IPS-18c (cell line): Measurements from ENCODE around the gene S100PBP.
A peak's percentile ranks its signal among the peaks of the same experiment; 100 is the strongest.

ENCODE experiments used
- H3K4me3 ChIP-seq: 2 replicates; pipeline ENCODE4 v1.7.0; 2013; ENCODE audit warnings: low read depth, mild to moderate bottlenecking, low read length, moderate library complexity; ENCODE audit not compliant: insufficient read depth
- H3K9me3 ChIP-seq: one replicate; pipeline ENCODE4 v1.6.1; 2013; ENCODE audit warnings: mild to moderate bottlenecking, low read length, moderate library complexity; ENCODE audit not compliant: control insufficient read depth, insufficient read depth

S100PBP gene

DNA sequence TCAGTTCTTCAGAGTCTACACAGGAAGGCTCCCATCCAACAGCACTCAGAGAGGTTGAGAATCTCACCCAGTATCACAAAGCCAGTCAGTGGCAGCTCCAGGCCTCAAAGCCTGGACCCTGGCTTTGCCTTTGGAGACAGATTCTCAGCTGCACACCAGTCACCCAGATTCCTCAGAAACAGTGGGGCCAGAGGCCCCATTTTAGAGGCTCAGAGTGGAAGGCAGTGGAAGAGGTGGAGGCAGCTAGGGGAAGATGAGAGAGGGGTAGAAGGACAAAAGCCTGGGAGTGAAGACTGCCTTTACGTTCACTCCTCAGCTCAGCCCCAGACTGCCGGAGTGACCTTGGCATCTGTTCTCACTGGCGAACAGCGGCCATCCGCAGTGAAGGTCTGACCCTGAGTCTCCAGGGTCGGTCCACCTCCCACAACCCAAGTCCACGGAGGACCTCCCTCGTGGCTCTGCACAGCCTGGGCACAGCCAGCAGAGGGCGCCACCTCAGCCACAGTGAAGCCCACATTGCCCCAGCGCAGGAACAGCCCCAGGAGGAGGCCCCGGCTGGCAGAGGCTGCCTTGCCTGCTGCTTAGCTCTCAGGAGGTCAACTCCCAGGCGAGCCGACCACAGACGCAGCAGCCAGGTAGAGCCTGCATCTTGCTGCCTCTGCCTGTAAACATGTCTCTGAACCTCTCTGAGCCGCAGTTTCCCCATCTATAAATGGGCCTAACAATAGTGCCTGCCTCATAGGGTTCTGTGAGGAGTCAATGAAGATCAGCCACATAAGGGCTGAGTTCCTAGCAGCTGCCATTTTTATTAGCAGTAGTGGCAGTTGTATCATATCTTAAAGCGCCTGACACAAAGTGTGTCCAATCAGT lies 59.1 kb downstream of the S100PBP start:
- no peaks in the 10 kb centered on the region for H3K9me3 ChIP-seq
- H3K4me3 ChIP-seq: peak overlapping the region; percentile 28

DNA sequence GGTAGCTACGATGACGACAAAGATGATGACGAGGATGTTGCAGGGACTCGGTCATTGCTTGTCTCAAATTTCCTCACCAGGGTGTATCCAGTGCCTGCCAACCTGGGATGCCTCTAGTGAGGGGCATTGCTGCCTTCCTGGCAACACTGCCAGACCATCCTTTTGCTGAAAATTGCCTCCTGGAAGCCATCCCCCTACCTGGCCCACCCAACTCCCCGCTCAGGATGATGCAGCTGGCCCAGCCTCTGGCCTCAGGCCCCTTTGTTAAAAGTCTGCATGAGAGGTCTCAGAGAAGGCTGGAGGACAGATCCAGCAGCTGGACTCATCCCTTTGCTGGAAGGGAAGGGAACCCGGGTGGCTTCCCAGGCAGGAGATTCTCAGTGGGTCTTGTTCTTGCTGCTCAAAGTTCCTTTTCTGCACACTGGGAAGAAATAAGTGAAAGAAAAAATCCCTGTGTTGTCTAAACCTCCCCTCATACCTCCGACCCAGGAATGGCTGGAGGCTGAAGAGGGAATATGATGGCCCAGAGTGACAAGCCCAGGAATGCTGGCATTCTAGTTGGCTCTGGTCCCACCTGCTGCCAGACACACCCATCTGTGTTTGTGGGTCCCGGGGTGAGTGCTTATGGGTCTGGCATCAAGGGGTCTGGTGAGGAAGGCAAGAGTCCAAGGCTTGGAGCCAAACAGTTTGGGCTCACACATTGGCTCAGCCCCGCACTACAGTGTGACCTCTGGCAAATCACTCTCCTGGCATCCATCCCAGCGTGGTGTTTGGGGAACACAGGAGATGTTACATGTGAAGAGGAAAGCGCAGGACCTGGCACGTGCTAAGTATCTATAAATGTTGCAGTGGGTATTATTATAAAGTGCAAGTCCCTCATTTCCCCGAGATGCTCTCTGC lies 60.0 kb downstream of the S100PBP start:
- Histone ChIP-seq H3K9me3 (no peaks in the 10 kb centered on the region), H3K4me3 (no peak overlapping the region)

DNA sequence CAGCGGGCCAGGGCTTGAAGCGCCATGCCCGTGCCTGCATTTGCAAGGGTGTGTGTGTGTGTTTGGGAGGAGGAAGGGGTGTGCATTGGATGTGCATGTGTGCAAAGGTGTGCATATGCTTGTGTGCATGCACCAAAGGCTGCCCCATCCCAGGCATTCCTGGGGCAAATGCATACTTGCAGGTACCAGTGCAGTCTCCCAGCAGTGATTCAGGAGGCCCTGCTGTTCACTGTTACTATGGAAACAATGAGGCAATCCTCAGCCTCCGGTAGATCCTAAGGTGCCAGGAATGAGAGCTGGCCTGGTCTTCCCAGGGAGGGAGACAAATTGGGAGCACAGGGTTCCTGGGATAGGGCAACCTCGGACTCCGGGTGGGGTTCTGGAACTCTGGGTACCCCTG lies 60.7 kb downstream of the S100PBP start:
- no peaks in the 10 kb centered on the region for H3K9me3 ChIP-seq
- no peak overlapping the region for H3K4me3 ChIP-seq

DNA sequence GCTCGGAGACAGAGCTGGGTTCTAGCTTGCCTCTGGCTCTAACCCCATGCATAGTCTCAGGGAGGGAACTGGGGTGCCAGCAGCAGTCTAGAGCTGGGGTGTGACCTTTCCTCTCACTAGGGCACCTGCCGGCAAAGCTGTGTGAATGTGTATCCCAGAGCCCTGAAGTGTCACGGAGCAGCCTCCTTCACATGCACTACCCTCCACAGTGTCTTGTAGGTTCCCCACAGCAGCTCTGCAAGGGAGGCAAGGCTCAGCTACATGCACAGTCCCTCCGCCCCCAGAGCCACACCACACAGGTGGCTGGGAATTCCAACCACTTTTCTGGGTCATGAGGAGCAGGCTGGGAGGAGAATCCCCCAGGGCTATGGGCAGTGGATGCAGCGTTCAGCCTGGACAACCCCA lies 61.2 kb downstream of the S100PBP start:
- Histone ChIP-seq H3K4me3 (no peak overlapping the region), H3K9me3 (no peaks in the 10 kb centered on the region)

DNA sequence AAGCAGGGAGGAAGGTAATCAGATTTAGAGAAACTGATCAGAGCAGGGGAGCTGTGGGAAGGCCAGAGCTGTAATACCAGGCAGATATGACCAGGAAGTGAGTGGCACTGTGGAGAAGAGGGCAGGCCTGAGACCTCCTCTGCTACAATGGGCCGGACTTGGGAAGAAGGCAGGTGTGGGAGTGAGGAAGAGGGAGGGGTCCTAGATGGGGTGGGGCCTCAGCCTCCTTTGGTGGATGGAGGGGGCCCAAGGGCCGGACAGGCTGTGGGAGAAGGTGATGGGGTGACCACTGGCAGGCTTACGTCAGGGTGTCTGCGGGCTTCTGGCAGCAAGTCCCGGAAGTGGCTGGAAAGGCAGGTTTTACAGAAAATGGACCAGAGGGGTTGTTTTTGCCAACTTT lies 63.8 kb downstream of the S100PBP start:
- no peaks in the 10 kb centered on the region for H3K9me3 ChIP-seq

DNA sequence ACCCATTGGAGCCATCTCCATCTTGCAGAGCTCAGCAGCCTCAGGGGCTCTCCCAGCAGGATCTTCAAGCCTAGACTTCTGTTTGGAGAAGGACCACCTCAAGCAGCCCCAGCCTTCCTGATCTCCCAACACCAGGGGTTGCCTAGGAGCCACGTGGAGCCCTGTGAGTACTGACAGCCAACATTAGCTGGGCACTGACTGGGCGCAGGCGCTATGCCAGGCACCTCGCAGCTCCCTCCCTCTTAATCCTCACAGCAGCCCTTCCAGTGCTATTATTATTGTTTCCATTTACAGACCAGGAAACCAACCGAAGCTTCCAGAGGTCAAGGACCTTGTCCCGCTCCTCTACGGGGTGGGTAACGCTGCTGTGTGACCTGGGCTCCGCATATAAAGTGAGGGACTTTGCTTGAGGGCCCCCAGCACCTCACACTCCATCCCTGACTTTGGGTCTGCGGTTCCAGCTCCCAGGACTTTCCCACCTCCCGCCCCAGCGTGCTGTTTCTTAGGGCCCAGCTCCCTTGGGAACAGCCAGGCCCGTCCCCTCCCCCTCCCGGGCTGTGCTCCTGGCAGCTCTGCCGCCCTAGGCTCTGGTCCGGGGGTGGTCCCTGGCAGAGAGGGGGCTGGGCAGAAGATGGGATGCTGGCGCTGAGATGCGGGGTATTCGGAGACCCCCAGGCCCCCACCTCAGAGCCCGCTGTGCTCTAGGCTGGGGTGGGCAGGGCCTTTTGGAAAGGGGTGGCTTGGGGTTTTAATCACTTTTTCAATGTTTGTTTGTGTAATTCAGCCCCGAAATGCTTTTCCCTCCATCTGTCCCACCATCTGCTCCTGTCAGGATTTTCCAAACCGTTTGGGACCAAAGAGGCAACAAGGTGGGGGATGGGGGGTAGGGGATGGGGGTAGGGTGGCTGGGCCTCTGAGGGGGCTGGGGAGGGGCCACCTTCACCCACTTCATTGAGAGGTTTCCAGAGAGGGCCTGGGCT lies 64.7 kb downstream of the S100PBP start:
- no peak overlapping the region for H3K4me3 ChIP-seq
- H3K9me3 ChIP-seq: no peaks in the 10 kb centered on the region

More for the DNA sequence above, 63.8 kb downstream of the S100PBP start:
- H3K4me3 ChIP-seq: no peak overlapping the region

DNA sequence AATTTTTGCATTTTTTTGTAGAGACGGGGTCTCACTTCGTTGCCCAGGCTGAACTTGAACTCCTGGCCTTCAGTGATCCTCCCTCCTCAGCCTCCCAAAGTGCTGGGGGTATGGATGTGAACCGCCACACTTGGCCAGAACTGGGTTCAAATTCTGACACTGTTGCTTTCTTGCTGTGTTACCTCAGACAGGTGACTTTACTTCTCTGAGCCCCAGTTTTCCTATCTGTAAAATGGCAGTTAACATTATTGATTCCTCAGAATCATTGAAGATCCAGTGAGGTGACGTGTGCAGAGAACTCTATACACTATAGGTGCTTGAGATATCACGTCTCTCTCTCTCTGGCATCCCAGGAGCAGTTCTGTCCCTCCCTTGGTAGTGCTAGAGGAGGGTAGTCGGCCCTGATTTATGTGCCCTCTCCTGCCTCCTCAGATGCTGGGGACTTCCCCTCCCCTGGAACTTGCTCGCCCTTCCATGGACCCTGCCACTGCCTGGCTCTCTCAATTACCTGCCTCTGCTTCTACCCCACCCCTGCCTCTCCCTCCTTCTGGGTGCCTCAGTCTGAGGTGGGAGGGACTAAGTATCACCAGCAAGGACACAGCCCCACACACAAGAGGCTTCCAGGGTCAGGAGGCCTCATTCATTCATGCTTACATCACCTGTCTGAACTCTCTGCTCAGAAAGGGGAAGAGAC lies 66.0 kb downstream of the S100PBP start:
- H3K9me3 ChIP-seq: no peaks in the 10 kb centered on the region
- H3K4me3 ChIP-seq: no peak overlapping the region

DNA sequence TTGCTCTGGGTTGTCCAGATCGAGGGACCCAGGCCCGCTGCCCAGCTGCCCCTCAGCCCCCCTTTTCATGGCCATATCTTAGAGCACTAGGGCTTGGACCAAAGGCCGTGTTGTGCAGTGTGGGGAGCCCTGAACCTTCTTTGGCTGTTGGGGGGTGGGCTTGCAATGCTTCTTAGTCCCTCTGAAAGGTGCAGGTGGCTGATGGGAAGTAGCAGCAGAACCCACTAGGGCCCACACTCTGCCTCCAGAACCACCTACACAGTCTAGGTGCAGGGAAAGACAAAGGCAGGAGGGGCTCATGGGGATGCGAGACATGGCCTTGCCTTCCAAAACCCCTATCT lies 66.5 kb downstream of the S100PBP start:
- Histone ChIP-seq H3K9me3 (no peaks in the 10 kb centered on the region), H3K4me3 (no peak overlapping the region)

DNA sequence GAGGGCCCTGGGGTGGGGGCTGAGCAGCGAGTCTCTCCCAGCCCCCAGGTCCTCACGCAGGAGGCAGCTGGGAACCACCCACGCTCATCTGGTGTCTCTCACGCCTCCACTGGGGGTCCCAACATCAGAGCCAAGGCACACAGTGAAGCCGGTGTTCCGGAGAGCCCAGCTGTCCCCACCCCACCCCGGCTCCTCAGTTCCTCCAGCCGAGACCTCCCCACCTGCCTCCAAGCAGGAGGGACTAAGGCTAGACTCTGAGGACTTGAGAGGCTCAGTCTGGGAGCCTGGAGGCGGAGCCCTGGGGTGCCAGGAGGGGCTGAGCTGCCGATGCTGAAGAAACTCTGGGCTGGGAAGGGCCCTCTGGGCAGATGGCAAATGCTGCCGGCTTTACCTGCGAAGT lies 67.3 kb downstream of the S100PBP start:
- Histone ChIP-seq H3K9me3 (no peaks in the 10 kb centered on the region), H3K4me3 (no peak overlapping the region)

DNA sequence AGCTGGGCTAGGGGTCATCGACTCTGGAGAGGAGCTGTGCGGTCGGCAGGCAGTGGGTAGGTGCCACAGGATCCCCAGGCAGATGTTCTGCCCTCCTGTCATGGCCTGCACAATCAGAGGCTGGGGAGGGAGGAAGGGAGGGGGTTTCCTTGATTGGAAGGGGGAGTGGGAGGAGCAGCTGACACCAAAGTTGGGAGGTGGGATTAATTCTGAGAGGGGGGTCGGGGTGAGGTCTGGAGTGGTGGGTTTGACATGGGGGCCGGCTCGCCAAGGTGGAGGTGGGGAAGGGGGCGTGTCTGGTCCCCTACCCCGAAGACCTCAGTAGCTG lies 68.2 kb downstream of the S100PBP start:
- no peak overlapping the region for H3K4me3 ChIP-seq
- H3K9me3 ChIP-seq: no peaks in the 10 kb centered on the region

DNA sequence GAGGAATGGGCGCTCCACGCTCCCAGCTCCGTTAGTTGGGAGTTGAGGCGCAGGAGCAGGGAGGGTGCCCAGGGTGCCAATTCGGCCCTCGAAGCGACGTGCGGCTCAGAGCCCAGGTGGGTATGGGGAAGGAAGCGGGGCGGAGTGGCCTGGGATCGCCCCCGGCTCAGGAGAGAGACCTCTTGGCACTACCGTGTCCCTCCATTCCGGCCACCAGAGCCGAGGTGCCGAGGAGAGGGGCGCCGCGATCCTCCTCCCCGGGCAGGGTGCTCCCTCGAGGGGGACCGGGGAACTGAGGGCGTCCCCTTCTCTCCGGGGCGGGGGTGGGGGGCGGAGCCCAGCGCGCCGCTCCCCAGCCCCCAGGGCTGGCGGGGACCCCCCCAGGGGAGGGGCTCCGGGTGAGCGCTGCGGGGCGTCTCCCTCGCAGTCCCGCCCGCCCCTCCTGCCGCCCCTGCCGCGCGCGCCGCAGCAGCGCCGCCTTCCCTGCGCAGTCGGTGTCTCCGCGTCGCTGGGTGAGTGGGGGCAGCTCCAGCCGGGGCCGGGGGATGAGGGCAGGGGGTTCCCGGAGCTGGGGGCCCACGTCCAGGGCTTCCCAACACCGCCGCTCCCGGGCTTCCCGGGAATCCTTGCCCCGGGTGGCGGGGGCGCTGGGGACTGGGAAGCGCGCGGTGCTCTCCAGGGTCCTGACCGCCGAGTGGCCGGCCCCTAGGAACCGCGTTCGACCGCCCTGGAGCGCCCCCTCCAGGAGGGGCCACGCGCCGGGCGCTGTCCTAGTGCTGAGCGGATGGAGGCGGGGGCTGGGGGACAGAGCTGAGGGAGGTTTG lies 68.8 kb downstream of the S100PBP start, which contains the start of gene HPCA:
HPCA (plus strand) TSS at position 488 of the 824 bp plus-strand sequence. CDS start 2,408 bp downstream, outside the sequence.
- Histone ChIP-seq H3K4me3 (peak within 1 kb of the TSS; percentile 34), H3K9me3 (no peaks in the 10 kb centered on the region)

DNA sequence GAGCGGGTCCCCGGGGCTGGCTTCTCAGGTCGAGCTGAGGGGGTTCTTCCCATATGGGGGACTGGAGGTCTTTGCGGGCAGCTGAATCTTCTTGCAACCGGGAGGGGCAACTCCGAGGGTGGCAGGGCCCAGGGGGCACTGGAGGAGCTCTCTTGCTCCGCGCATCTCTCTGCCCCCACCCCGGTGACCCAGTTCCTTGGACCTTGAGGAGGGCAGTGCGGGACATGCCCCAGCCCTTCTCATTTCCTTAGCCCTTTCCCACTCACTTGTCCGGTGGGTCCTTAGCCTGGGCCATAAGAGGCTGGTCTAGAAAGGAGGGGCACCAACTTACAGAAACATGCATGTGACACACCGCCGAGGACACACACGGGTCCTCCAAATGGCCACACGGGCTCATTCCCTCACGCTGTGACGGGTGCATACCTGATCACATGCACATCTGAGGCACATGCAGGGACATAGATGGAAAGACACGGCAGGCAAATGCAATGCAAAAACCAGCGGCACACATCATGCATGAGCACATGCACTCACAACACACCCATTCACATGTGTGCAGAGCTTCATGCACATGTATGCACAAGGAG lies 69.5 kb downstream of the S100PBP start:
- Histone ChIP-seq H3K9me3 (no peaks in the 10 kb centered on the region), H3K4me3 (no peak overlapping the region; the same call in 1 of the 2 replicates)

DNA sequence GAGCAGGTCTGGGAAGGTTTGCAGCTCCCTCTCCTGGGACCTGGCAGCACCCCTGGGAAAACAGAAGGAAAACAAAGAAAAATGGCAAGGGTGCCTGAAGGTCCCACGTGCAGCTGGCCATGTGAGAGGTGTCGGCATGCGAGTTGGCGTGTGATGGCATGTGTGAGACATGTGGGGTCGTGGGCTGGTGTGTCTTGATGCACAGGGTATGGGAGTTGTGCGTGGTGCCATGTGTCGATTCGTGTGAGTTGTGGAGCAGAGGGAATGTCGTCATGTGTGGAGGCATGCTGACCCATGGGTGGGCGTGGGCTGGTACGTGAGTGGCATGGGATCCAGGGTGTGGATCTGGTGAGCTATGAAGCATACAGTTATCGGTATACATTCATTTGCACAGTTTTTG lies 70.2 kb downstream of the S100PBP start:
- Histone ChIP-seq H3K4me3 (no peak overlapping the region), H3K9me3 (no peaks in the 10 kb centered on the region)

DNA sequence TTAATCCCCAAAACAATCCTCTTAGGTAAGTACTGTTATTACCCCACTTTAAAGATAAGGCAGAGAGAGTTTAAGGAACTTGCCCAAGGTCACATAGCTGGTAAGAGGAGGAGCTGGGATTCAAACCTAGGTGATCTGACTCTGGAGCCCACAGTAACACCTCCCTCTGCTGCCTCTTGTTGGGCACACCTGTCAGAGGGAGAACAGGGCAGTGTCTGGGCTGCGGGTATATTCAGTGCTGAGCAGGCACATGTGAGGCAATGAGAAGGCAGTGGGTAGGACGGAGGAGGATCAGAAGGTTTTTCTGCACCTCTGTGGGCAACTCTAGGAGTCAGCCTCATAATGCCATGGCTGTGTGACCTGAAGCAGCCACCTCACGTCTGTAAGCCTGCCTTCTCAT lies 70.7 kb downstream of the S100PBP start:
- H3K4me3 ChIP-seq: no peak overlapping the region
- H3K9me3 ChIP-seq: no peaks in the 10 kb centered on the region

DNA sequence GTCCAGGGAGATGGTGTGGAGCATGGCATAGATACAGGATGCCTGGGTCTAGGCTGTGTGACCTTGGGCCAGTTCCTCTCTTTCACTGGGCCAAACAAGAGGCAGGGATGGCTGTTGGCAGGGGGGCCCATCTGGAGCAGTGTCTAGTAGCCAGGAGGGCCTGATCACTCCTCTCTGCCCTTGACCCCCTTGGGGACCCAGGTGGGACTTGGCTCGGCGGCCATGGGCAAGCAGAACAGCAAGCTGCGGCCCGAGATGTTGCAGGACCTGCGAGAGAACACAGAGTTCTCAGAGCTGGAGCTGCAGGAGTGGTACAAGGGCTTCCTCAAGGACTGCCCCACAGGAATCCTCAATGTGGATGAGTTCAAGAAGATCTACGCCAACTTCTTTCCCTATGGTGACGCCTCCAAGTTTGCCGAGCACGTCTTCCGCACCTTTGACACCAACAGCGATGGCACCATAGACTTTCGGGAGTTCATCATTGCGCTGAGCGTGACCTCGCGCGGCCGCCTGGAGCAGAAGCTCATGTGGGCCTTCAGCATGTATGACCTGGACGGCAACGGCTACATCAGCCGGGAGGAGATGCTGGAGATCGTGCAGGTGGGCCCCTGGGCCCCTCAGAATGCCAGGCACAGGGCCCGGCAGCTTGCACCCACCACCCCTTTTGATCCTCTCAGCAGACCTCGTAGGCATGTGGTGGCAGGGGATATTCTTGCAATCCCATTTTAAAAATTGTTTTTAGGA lies 71.4 kb downstream of the S100PBP start:
- H3K4me3 ChIP-seq: no peak overlapping the region
- H3K9me3 ChIP-seq: no peaks in the 10 kb centered on the region
